HL-60/S4 (cell line): ENCODE data around the gene HMOX2.

Source experiments
- in situ Hi-C: fragments of 300-500 bp; cut with MboI; formaldehyde crosslinking; loops from 2 replicates; pipeline ENCODE4 v1.14.3; 2022; ENCODE audit warnings: low sequenced_read_pairs

HMOX2 gene

DNA sequence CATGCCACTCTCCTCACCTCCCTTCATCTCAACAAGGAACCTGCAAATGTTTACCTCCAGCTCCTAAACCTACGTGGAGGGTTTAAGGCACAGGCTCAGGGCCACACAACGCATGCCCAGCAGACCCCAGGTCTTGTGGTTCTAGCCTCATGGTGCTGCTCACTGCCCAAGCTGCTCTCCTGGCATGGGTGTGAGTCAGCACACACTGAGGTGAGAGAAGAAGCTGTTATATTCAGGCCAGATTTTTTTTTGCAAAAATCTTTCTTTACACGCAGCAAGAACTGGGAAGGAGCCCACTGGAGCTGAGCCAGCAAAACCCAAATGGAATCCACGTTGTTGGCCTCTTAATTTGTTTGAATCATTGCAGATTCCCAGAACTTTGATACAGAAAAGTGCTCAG is 74.4 kb downstream of the HMOX2 start:
- in situ Hi-C loops, result no loop called here

DNA sequence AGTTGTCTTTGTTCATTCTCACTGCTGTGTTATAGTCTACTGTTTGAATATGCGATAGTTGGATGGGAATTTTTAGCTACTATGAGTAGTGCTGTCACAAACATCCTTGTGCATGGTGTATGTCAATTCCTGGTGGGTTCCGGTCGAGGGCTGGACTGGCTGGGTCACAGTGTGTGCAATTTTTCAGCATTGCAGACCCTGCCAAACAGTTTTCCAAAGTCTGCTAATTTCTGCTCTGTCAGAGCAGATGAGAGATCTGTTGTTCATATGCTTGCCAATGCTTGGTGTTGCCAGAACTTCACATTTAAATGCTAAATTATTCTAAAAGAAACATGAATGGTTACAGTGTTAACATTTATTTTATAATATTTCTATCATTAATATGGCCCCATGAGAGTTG is 76.3 kb downstream of the HMOX2 start:
- in situ Hi-C loops, result no loop called here

DNA sequence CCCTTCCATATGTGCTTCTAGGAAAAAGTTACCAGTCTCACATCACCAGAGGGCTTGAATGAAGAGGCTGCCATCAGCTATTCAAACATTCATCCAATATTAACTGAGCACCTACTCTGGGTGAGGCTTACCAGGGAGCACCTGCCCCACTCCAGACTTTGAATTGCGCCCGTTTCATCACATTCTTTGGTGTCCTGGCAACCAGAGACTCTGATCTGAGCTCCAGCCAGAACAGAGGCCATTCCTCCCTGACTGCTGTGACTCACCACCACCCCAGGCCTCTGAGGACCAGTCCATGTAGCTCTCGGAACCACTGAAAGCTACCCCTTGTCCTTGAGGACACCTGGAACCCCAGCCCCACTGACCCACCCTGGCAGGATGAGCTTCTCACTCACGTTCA is 79.9 kb downstream of the HMOX2 start, which contains the start of gene C16orf96:
C16orf96 (plus strand) TSS at position 229 of the 400 bp plus-strand sequence; CDS start at position 379, 150 bp downstream.
- in situ Hi-C loops, result no loop called here

DNA sequence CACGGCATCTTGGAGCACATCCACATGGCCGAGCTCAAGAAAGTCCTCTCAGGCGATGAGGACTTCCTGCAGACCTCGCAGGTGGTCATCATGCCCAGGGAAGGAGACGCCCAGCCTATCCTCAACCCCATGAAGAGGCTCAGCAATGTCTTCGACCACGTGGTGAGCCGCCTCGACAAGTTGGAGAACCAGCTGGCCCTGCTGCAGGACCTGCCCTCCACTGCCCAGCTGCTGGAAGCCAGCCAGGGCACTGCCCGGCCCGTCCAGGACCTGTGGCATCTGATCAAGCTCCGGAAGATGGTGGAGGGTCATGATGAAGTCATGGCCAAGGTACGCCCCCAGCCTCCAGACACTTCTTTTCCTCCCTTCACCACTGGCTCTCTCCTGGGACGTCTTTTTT is 80.4 kb downstream of the HMOX2 start:
- in situ Hi-C loops, result no loop called here

DNA sequence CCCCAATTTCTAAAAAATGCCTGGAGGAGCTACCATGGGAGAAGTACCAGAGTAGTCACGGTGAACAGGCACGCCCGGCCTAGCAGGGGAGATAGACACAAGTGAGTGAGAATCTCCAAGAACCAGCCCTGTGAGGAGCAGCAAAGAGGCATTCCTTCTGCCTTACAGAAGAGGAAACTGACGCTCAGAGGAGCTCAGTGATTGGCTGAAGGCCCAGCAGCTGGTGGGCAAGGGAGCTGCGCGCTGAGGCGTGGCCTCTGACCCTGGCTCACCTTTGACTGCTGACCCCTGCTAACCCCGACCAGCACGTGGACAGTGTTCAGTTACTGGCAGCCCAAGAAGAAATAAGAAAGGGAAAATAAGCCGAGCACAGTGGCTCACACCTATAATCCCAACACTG is 81.8 kb downstream of the HMOX2 start:
- in situ Hi-C loops, result no loop called here
